ENCODE data around the gene UBC. TPM values are rescaled to one million over a fixed set of nuclear protein-coding genes. Genes with fewer than 3 reads are reported as not detected.

UBC gene
- total and polyA plus RNA-seq, 9 of the 15 experiments (the other 6 are each of a cell fraction or from before 2014, with no cell fraction given) = 533 to 1,153 (median 813) TPM

DNA sequence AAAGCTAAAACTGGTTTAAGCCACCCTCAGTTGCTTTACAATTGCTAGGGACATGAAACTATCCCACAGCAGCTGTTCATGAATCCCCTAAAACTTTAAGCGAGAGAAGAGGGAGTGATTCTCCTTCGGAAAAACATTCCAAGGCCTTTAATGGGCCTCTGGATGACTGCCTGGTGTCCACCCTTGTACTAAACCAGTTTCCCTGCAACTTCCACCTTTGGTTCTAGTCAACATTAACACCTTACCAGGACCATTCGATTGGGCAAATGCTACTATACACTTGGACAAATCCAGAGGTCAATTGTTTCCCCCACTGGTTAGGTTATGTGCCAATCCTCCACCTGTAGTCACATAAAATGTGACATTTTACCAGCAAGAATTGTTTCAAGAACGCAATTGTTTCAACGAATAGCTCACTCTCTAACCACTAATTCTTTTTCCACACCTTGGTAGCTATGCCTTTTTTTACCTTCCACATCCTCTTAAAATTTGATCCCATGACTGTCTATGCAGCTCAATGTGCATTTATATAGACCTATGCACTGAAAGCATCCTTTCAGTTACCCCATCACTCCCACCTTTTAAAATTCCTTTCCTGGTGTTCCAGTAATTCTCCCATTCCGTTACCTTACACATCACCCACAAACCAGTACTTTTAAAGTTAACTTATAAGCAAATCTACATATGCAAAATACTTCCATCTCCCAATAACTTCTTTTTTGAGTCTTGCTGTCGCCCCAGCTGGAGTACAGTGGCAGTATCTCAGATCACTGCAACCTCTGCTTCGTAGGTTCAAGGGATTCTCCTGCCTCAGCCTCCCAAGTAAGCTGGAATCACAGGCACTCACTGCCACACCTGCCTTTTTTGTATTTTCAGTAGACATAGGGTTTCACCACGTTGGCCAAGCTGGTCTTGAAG lies 3.6 kb downstream of the UBC start (continued):
- TF ChIP-seq, protein P1, sequence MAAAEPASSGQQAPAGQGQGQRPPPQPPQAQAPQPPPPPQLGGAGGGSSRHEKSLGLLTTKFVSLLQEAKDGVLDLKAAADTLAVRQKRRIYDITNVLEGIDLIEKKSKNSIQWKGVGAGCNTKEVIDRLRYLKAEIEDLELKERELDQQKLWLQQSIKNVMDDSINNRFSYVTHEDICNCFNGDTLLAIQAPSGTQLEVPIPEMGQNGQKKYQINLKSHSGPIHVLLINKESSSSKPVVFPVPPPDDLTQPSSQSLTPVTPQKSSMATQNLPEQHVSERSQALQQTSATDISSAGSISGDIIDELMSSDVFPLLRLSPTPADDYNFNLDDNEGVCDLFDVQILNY (CRISPR knock-in tag; IDR thresholded peaks at IDR 0.05) = peak; percentile 50; the same call in 1 of the 2 replicates
- no peak for TF ChIP-seq ZNF311 (CRISPR knock-in tag; IDR thresholded peaks at IDR 0.05)
- no peak for TF ChIP-seq ZNF589 (CRISPR knock-in tag; IDR thresholded peaks at IDR 0.05; ENCODE audit: low read depth)
- TF ChIP-seq KDM5B (IDR thresholded peaks at IDR 0.05; ENCODE audit: insufficient replicate concordance, low read depth, low read length) = peak; percentile 75
- 0 out of 2 replicates have a peak, but pooled peaks have one; percentile 18 for TF ChIP-seq TOE1 (IDR thresholded peaks at IDR 0.05; ENCODE audit: borderline replicate concordance)
- no peak for TF ChIP-seq TOE1 (CRISPR knock-in tag; IDR thresholded peaks at IDR 0.05; ENCODE audit: borderline replicate concordance, low read depth)
- TF ChIP-seq ZNF668 (CRISPR knock-in tag; IDR thresholded peaks at IDR 0.05) = no peak
- TF ChIP-seq SMAD1 (IDR thresholded peaks at IDR 0.05; ENCODE audit: low read depth, low read length, partially characterized antibody) = peak; percentile 25
- peak; percentile 83 for TF ChIP-seq MYNN (IDR thresholded peaks at IDR 0.05)
- TF ChIP-seq MYNN (CRISPR knock-in tag; IDR thresholded peaks at IDR 0.05) = no peak
- TF ChIP-seq, protein P2, sequence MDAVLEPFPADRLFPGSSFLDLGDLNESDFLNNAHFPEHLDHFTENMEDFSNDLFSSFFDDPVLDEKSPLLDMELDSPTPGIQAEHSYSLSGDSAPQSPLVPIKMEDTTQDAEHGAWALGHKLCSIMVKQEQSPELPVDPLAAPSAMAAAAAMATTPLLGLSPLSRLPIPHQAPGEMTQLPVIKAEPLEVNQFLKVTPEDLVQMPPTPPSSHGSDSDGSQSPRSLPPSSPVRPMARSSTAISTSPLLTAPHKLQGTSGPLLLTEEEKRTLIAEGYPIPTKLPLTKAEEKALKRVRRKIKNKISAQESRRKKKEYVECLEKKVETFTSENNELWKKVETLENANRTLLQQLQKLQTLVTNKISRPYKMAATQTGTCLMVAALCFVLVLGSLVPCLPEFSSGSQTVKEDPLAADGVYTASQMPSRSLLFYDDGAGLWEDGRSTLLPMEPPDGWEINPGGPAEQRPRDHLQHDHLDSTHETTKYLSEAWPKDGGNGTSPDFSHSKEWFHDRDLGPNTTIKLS (IDR thresholded peaks at IDR 0.05; ENCODE audit: borderline replicate concordance, low read depth) = peak; percentile 25; the same call in 1 of the 2 replicates
- peak; percentile 95 for TF ChIP-seq POLR2AphosphoS2 (IDR thresholded peaks at IDR 0.05; ENCODE audit: low read length)
- peak; percentile 95; the same call in 1 of the 2 replicates for TF ChIP-seq ELF4 (CRISPR knock-in tag; IDR thresholded peaks at IDR 0.05)
- no peak for TF ChIP-seq ZNF12 (CRISPR knock-in tag; IDR thresholded peaks at IDR 0.05)
- TF ChIP-seq ARHGAP35 (IDR thresholded peaks at IDR 0.05; ENCODE audit: partially characterized antibody) = peak; percentile 10
- TF ChIP-seq, protein P3, sequence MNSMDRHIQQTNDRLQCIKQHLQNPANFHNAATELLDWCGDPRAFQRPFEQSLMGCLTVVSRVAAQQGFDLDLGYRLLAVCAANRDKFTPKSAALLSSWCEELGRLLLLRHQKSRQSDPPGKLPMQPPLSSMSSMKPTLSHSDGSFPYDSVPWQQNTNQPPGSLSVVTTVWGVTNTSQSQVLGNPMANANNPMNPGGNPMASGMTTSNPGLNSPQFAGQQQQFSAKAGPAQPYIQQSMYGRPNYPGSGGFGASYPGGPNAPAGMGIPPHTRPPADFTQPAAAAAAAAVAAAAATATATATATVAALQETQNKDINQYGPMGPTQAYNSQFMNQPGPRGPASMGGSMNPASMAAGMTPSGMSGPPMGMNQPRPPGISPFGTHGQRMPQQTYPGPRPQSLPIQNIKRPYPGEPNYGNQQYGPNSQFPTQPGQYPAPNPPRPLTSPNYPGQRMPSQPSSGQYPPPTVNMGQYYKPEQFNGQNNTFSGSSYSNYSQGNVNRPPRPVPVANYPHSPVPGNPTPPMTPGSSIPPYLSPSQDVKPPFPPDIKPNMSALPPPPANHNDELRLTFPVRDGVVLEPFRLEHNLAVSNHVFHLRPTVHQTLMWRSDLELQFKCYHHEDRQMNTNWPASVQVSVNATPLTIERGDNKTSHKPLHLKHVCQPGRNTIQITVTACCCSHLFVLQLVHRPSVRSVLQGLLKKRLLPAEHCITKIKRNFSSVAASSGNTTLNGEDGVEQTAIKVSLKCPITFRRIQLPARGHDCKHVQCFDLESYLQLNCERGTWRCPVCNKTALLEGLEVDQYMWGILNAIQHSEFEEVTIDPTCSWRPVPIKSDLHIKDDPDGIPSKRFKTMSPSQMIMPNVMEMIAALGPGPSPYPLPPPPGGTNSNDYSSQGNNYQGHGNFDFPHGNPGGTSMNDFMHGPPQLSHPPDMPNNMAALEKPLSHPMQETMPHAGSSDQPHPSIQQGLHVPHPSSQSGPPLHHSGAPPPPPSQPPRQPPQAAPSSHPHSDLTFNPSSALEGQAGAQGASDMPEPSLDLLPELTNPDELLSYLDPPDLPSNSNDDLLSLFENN (IDR thresholded peaks at IDR 0.05; ENCODE audit: low read depth in 2 of 2, low read length in 2 of 2) = peak in 1 of 2 experiments; percentile 73; a peak in 2 of 4 replicates
- TF ChIP-seq, protein P4, sequence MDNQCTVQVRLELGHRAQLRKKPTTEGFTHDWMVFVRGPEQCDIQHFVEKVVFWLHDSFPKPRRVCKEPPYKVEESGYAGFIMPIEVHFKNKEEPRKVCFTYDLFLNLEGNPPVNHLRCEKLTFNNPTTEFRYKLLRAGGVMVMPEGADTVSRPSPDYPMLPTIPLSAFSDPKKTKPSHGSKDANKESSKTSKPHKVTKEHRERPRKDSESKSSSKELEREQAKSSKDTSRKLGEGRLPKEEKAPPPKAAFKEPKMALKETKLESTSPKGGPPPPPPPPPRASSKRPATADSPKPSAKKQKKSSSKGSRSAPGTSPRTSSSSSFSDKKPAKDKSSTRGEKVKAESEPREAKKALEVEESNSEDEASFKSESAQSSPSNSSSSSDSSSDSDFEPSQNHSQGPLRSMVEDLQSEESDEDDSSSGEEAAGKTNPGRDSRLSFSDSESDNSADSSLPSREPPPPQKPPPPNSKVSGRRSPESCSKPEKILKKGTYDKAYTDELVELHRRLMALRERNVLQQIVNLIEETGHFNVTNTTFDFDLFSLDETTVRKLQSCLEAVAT (IDR thresholded peaks at IDR 0.05) = peak; percentile 38 to 89; a peak in 2 of 4 replicates

All from K562 (cell line).